Activated CD4-positive, alpha-beta memory T cell treated with anti-CD3 and anti-CD28 coated beads, Interleukin-2, amount 10 ng/mL, durations not matched to agents 7 days and 5 days (primary cell): ENCODE measurements around the gene KRTAP21-1. TPM values are rescaled to one million over a fixed set of nuclear protein-coding genes. Genes with fewer than 3 reads are reported as not detected.

ENCODE experiments used
- CTCF ChIA-PET: fragments of 350-600 bp; sonication (Branson Sonifier 250); formaldehyde crosslinking; loops from one replicate; lab custom pipeline; 2021; ENCODE audit warnings: antibody characterized with exemption, inconsistent platforms; lab: Charles Lee
- POLR2A ChIA-PET: fragments of 350-600 bp; sonication (Branson Sonifier 250); formaldehyde crosslinking; loops from one replicate; lab custom pipeline; 2021; ENCODE audit warnings: antibody characterized with exemption; lab: Charles Lee
- DNase-seq: peaks from one replicate; pipeline ENCODE4 v3.0.0-alpha.2; 2020
- H3K27ac Mint-ChIP-seq: one replicate; pipeline ENCODE4 v1.8.0; 2021; ENCODE audit warnings: mild to moderate bottlenecking, mixed read lengths
- H3K27me3 Mint-ChIP-seq: one replicate; pipeline ENCODE4 v1.8.0; 2021; ENCODE audit warnings: mixed read lengths
- H3K36me3 Mint-ChIP-seq: one replicate; pipeline ENCODE4 v1.8.0; 2021; ENCODE audit warnings: low read depth, mixed read lengths
- H3K4me1 Mint-ChIP-seq: one replicate; pipeline ENCODE4 v1.8.0; 2021; ENCODE audit warnings: mixed read lengths
- H3K4me3 Mint-ChIP-seq: one replicate; pipeline ENCODE4 v1.8.0; 2021; ENCODE audit warnings: mild to moderate bottlenecking, mixed read lengths
- H3K9me3 Mint-ChIP-seq: one replicate; pipeline ENCODE4 v1.8.0; 2021; ENCODE audit warnings: mixed read lengths
- total RNA-seq, 2 experiments: library from RNA; stranded (reverse); gene quantifications; one replicate each; pipeline ENCODE4 v1.2.3, GENCODE V29; 2021

KRTAP21-1 gene
- total RNA-seq, 2 experiments from 2014 or later, result not detected

DNA sequence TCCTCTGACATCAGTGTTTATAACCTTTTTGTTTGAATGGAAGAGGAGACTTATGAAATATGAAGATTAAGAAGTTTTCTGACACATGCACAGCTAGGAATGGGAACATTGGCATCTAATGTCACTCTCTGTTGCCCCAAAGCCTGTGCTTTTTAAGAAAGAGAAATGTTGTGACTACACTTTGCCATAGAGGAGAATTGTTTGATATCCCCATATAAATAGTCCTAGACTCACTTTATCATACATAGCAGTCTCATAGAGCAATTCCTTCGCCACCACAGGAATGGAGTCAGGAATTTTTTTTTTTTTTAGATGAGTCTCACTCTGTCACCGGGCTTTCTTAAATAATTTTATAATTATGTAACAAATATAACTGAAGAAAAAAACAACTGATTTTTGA, 38.1 kb downstream of the KRTAP21-1 start:
- CTCF ChIA-PET, result no interaction called here
- Mint-ChIP-seq H3K27me3 (no peaks in the 10 kb centered on the region), H3K27ac (peak overlapping the region; percentile 44), H3K9me3 (peaks cover 4% of the 10 kb centered on the region), H3K4me1 (peaks cover 24% of the 10 kb centered on the region), H3K4me3 (no peak overlapping the region), H3K36me3 (no peaks in the 10 kb centered on the region)
- POLR2A ChIA-PET, result no interaction called here
- no peak for DNase-seq

DNA sequence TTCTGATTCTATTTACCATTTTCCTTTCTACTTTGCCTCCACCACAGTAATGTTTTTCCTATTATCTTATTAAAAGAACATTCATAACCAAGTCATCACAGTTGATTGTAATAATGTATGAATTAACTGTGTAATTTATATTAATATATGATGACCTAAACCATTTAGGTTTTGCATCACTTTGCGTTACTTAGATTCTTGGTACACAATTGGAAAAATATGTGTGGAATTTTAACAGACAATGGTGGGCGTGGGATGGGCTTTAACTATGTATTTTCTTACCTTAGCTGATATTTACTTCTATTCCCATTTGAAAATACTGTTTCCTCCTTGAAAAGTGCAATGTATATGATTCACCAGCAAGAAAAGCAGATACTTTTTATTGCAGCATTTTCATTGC, 40.3 kb downstream of the KRTAP21-1 start:
- peaks cover 4% of the 10 kb centered on the region for H3K9me3 Mint-ChIP-seq
- H3K27ac Mint-ChIP-seq, result no peak overlapping the region
- no peak overlapping the region for H3K4me3 Mint-ChIP-seq
- H3K4me1 Mint-ChIP-seq, result peaks cover 24% of the 10 kb centered on the region
- no peak for DNase-seq
- no peaks in the 10 kb centered on the region for H3K27me3 Mint-ChIP-seq
- H3K36me3 Mint-ChIP-seq, result no peaks in the 10 kb centered on the region
- ChIA-PET POLR2A (no interaction called here), CTCF (no interaction called here)

DNA sequence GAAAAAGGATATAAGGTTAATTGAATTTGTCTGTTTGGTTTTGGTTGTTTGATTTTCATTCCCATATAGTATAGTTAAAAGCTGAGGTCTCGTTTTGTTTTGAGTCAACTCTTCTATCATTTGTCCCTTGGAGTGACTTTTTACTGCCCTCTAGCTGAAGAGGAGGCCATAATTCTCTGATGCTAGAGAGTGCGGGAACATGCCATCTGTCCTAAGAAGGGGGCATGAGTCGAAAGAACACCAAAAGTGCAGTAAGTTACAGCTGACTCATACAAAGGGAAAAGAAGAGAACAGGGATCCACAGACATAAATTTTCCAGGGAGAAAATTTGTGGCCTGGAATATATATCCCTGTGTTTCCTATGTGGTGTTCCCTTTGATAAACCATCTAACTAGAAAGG, 40.8 kb downstream of the KRTAP21-1 start:
- ChIA-PET CTCF (no interaction called here), POLR2A (no interaction called here)
- H3K9me3 Mint-ChIP-seq, result peaks cover 4% of the 10 kb centered on the region
- H3K4me1 Mint-ChIP-seq, result peaks cover 20% of the 10 kb centered on the region
- H3K27me3 Mint-ChIP-seq, result no peaks in the 10 kb centered on the region
- H3K4me3 Mint-ChIP-seq, result no peak overlapping the region
- H3K27ac Mint-ChIP-seq, result no peak overlapping the region
- H3K36me3 Mint-ChIP-seq, result no peaks in the 10 kb centered on the region
- DNase-seq, result no peak

DNA sequence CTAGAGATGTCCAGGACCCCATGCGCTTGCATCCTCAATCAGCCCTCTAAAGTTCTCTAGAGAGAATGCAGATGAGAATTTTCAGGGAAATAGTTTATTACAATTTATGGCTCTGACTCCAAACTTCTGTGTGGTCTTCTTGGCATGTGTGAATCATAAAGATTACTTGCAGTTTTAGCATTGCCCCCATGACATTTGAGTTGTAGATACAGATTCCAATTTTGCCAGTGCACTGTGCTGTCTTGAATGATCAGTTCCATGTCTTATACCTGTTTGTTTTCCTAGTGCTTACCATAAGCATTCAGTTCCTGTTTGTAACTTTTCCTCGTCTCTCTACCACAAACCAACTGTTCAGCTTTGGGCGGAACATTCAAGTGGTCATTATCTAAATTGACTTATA, 41.5 kb downstream of the KRTAP21-1 start:
- H3K9me3 Mint-ChIP-seq, result peaks cover 4% of the 10 kb centered on the region
- no peak overlapping the region for H3K27ac Mint-ChIP-seq
- POLR2A ChIA-PET, result no interaction called here
- no peak for DNase-seq
- H3K36me3 Mint-ChIP-seq, result no peaks in the 10 kb centered on the region
- CTCF ChIA-PET, result no interaction called here
- no peaks in the 10 kb centered on the region for H3K27me3 Mint-ChIP-seq
- H3K4me1 Mint-ChIP-seq, result peaks cover 14% of the 10 kb centered on the region
- no peak overlapping the region for H3K4me3 Mint-ChIP-seq

DNA sequence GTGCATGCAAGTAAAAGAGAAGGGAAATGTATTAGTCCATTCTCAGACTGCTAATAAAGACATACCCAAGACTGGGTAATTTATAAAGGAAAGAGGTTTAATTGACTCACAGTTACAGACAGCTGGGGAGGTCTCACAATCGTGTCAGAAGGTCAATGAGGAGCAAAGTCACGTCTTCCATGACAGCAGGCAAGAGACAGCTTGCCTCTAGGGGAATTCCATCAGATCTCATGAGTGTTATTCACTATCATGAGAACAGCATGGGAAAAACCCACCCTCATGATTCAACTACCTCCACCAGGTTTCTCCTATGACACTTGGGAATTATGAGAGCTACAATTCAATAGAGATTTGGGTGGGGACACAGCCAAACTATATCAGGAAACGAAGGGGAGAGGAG, 44.7 kb downstream of the KRTAP21-1 start:
- no peak for DNase-seq
- Mint-ChIP-seq H3K9me3 (peaks cover 4% of the 10 kb centered on the region), H3K27me3 (no peaks in the 10 kb centered on the region), H3K36me3 (no peaks in the 10 kb centered on the region), H3K4me1 (no peaks in the 10 kb centered on the region), H3K27ac (no peak overlapping the region), H3K4me3 (no peak overlapping the region)
- POLR2A ChIA-PET, result no interaction called here
- CTCF ChIA-PET, result no interaction called here

DNA sequence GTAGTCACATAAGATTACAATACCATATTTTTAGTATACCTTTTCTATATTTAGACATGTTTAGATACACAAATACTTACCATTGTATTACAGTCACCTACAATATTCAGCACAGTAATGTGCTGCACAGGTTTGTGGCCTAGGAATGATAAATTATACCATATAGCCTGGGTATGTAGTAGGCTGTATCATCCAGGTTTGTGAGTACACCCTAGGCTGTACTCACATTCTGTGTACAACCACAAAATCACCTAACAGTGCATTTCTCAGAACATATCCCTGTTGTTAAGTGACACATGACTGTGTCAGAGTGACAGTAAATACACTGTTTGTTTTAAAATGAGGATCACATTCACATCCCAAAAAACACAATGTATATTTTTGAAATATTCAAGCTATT, 47.8 kb downstream of the KRTAP21-1 start:
- POLR2A ChIA-PET, result no interaction called here
- no peaks in the 10 kb centered on the region for H3K9me3 Mint-ChIP-seq
- no peak overlapping the region for H3K4me3 Mint-ChIP-seq
- no peak for DNase-seq
- no peaks in the 10 kb centered on the region for H3K27me3 Mint-ChIP-seq
- no peak overlapping the region for H3K27ac Mint-ChIP-seq
- H3K36me3 Mint-ChIP-seq, result no peaks in the 10 kb centered on the region
- CTCF ChIA-PET, result no interaction called here
- no peaks in the 10 kb centered on the region for H3K4me1 Mint-ChIP-seq

Other genes starting within 250 kb of the KRTAP21-1 start
- not detected for gene KRTAP19-6, start 213.6 kb downstream of the KRTAP21-1 start, total RNA-seq
- gene KRTAP19-7, start 194.1 kb downstream of the KRTAP21-1 start, total RNA-seq, result not detected
- gene KRTAP22-2, start 165.0 kb downstream of the KRTAP21-1 start, total RNA-seq, result not detected
- gene KRTAP6-3, start 163.0 kb downstream of the KRTAP21-1 start, total RNA-seq, result not detected
- gene KRTAP6-2, start 156.5 kb downstream of the KRTAP21-1 start, total RNA-seq, result not detected
- not detected for gene KRTAP22-1, start 154.3 kb downstream of the KRTAP21-1 start, total RNA-seq
- not detected for gene KRTAP6-1, start 141.5 kb downstream of the KRTAP21-1 start, total RNA-seq
- gene KRTAP20-1, start 139.0 kb downstream of the KRTAP21-1 start, total RNA-seq, result not detected
- not detected for gene KRTAP20-4, start 134.8 kb downstream of the KRTAP21-1 start, total RNA-seq
- gene KRTAP20-2, start 120.2 kb downstream of the KRTAP21-1 start, total RNA-seq, result not detected
- gene KRTAP20-3, start 112.6 kb downstream of the KRTAP21-1 start, total RNA-seq, result not detected
- gene KRTAP21-3, start 36.7 kb downstream of the KRTAP21-1 start, total RNA-seq, result not detected
- gene KRTAP21-2, start 8.2 kb downstream of the KRTAP21-1 start, total RNA-seq, result not detected
- gene KRTAP8-1, start 57.8 kb upstream of the KRTAP21-1 start, total RNA-seq, result not detected
- gene KRTAP7-1, start 74.3 kb upstream of the KRTAP21-1 start, total RNA-seq, result not detected
- not detected for gene KRTAP11-1, start 126.2 kb upstream of the KRTAP21-1 start, total RNA-seq